B cell (primary cell): ENCODE measurements around the gene MYMK. TPM values are rescaled to one million over a fixed set of nuclear protein-coding genes. Genes with fewer than 3 reads are reported as not detected.

Experiments
- ATAC-seq: fragments of 200-7000 bp; cut with Tn5 transposase; one replicate; pipeline ENCODE4 v1.10.0; 2021; ENCODE audit warnings: low read depth, mild to moderate bottlenecking, moderate number of reproducible peaks, moderate library complexity
- CTCF ChIA-PET: fragments of 350-600 bp; sonication (Branson Sonifier 250); formaldehyde crosslinking; loops from one replicate; lab custom pipeline; 2021; ENCODE audit warnings: antibody characterized with exemption, inconsistent platforms; lab: Charles Lee
- POLR2A ChIA-PET: fragments of 350-600 bp; sonication (Branson Sonifier 250); formaldehyde crosslinking; loops from one replicate; lab custom pipeline; 2021; ENCODE audit warnings: antibody characterized with exemption; lab: Charles Lee
- DNase-seq: peaks from one replicate; pipeline ENCODE4 v3.0.0; 2013
- H2AFZ ChIP-seq: 2 replicates; pipeline ENCODE4 v1.6.1; 2012; ENCODE audit warnings: mild to moderate bottlenecking, low read depth, low read length; ENCODE audit not compliant: insufficient read depth, poor library complexity, severe bottlenecking
- H3K27ac ChIP-seq, 2 donors: 1 replicate in 1 of 2; 2 replicates in 1 of 2; pipeline ENCODE4 v1.5.1; 2012 to 2013; ENCODE audit warnings: low read length in 2 of 2, mild to moderate bottlenecking in 2 of 2, moderate library complexity in 1 of 2
- H3K27me3 ChIP-seq, 4 experiments: fragments of 200-600 bp in 1 of 4; sonication (generic) in 1 of 4; replicated peaks in 1 of 4; 1 replicate in 2 of 4; 2 replicates in 2 of 4; pipeline versions ENCODE4 v1.6.1 to v1.7.0; 2013 to 2016; ENCODE audit warnings: low read length in 3 of 4, mild to moderate bottlenecking in 2 of 4, mixed read lengths in 1 of 4, moderate library complexity in 1 of 4; ENCODE audit not compliant: insufficient read depth in 4 of 4, control insufficient read depth in 3 of 4; ENCODE audit errors: control extremely low read depth in 1 of 4
- H3K36me3 ChIP-seq, 2 experiments: replicated peaks in 1 of 2; 1 replicate in 1 of 2; 2 replicates in 1 of 2; pipeline versions ENCODE4 v1.6.1 to v1.7.1; 2013; ENCODE audit warnings: low read length in 1 of 2; ENCODE audit not compliant: insufficient read depth in 2 of 2, control insufficient read depth in 1 of 2; ENCODE audit errors: control extremely low read depth in 1 of 2, extremely low read depth in 1 of 2
- H3K4me1 ChIP-seq, 2 donors: fragments of 200-600 bp in 1 of 2; sonication (generic) in 1 of 2; 1 replicate in 1 of 2; 2 replicates in 1 of 2; pipeline versions ENCODE4 v1.5.1 to v1.6.1; 2013 to 2017; ENCODE audit warnings: low read length in 2 of 2; ENCODE audit not compliant: control insufficient read depth in 2 of 2, insufficient read depth in 2 of 2
- H3K4me2 ChIP-seq: replicated peaks from 2 replicates; pipeline ENCODE3; 2012; ENCODE audit warnings: mild to moderate bottlenecking, low read depth, low read length; ENCODE audit not compliant: poor library complexity, severe bottlenecking
- H3K4me3 ChIP-seq, 5 experiments: fragments of 200-600 bp in 1 of 5; sonication (generic) in 1 of 5; 1 replicate in 3 of 5; 2 replicates in 2 of 5; pipeline versions ENCODE4 v1.5.1 to v1.7.0; 2011 to 2016; ENCODE audit warnings: low read length in 4 of 5, mild to moderate bottlenecking in 4 of 5, low read depth in 2 of 5, control low read depth in 1 of 5, moderate library complexity in 1 of 5; ENCODE audit not compliant: insufficient read depth in 1 of 5; ENCODE audit errors: control extremely low read depth in 1 of 5, extremely low read depth in 1 of 5
- H3K79me2 ChIP-seq: fragments of 200-600 bp; sonication (generic); one replicate; pipeline ENCODE4 v1.6.0; 2016; ENCODE audit warnings: low read length; ENCODE audit not compliant: control insufficient read depth, insufficient read depth
- H3K9ac ChIP-seq: fragments of 200-600 bp; sonication (generic); 2 replicates; pipeline ENCODE4 v1.6.1; 2017; ENCODE audit warnings: mild to moderate bottlenecking, low read length, moderate library complexity
- H3K9me3 ChIP-seq, 3 donors: one replicate each; pipeline versions ENCODE4 v1.6.1 to v1.7.1; 2013; ENCODE audit warnings: low read length in 2 of 3; ENCODE audit not compliant: control insufficient read depth in 2 of 3, insufficient read depth in 1 of 3; ENCODE audit errors: control extremely low read depth in 1 of 3
- H4K20me1 ChIP-seq: 2 replicates; pipeline ENCODE4 v1.6.0; 2012; ENCODE audit warnings: mild to moderate bottlenecking, low read length; ENCODE audit not compliant: insufficient read depth, control insufficient read depth, poor library complexity, severe bottlenecking
- H3K27ac Mint-ChIP-seq: one replicate; pipeline ENCODE4 v1.8.0; 2021; ENCODE audit warnings: mixed read lengths
- H3K27me3 Mint-ChIP-seq: one replicate; pipeline ENCODE4 v1.8.0; 2021; ENCODE audit warnings: mixed read lengths
- H3K4me1 Mint-ChIP-seq: one replicate; pipeline ENCODE4 v1.8.0; 2021; ENCODE audit warnings: mixed read lengths
- H3K4me3 Mint-ChIP-seq: one replicate; pipeline ENCODE4 v1.8.0; 2021; ENCODE audit warnings: mixed read lengths
- H3K9me3 Mint-ChIP-seq: one replicate; pipeline ENCODE4 v1.8.0; 2022; ENCODE audit warnings: mixed read lengths; ENCODE audit not compliant: insufficient read depth
- CTCF ChIP-seq: fragments of 200-600 bp; IDR thresholded peaks from one replicate; pipeline ENCODE4 v1.8.0; 2022; ENCODE audit warnings: antibody characterized with exemption, mild to moderate bottlenecking
- EZH2 ChIP-seq: IDR thresholded peaks from 2 replicates; pipeline ENCODE4 v1.6.1; 2012; ENCODE audit warnings: borderline replicate concordance, low read depth, mild to moderate bottlenecking, moderate library complexity, low read length; ENCODE audit not compliant: insufficient read depth, poor library complexity, severe bottlenecking
- WGBS: methylation state at CpG from one replicate; pipeline ENCODE4 v1.1.5; 2013; ENCODE audit warnings: missing lambda C conversion rate; ENCODE audit not compliant: insufficient coverage; 5-methylcytosine and 5-hydroxymethylcytosine counted together
- intact Hi-C: fragments of 100-400 bp; cut with micrococcal nuclease; formaldehyde crosslinking; loops from one replicate; pipeline ENCODE4 v1.10.0; 2022
- polyA plus RNA-seq: library from polyadenylated mRNA; depleted of rRNA; stranded (reverse); fragments of >200 nt; gene quantifications from 2 replicates; pipeline ENCODE4 v1.2.3, GENCODE V29; 2012
- total RNA-seq, 2 donors: library from RNA; stranded (reverse); fragments of 120-200 nt in 1 of 2; gene quantifications; 1 replicate in 1 of 2; 2 replicates in 1 of 2; pipeline versions ENCODE4 v1.2.3 to v1.2.4, GENCODE V29; 2013 to 2022

MYMK gene
- total and polyA plus RNA-seq, 2 donors (not counting 1 experiment from before 2014, with no cell fraction given) = not detected

GRCh38 chr9:133536536-133536935 lies 11.8 kb upstream of the MYMK start:
- intact Hi-C loops = no loop called here
- Histone ChIP-seq H3K27ac (no peak overlapping the region), H3K4me2 (no peak overlapping the region), H3K9me3 (peaks cover 0 to 3% (median 0%) of the 10 kb centered on the region in 3 donors), H2AFZ (no peak overlapping the region), H3K27me3 (peaks cover 0 to 57% (median 16%) of the 10 kb centered on the region in 4 experiments), H3K9ac (no peak overlapping the region), H3K4me1 (peaks cover 21 to 30% of the 10 kb centered on the region in 2 donors), H3K4me3 (no peak overlapping the region), H3K36me3 (no peaks in the 10 kb centered on the region), H3K79me2 (no peaks in the 10 kb centered on the region), H4K20me1 (no peaks in the 10 kb centered on the region)
- no peak overlapping the region for H3K27ac Mint-ChIP-seq
- DNase-seq (no peak), ATAC-seq (no peak)
- no peaks in the 10 kb centered on the region for H3K9me3 Mint-ChIP-seq
- H3K4me1 Mint-ChIP-seq = peaks cover 28% of the 10 kb centered on the region
- POLR2A ChIA-PET = no interaction called here
- TF ChIP-seq CTCF (no peak), EZH2 (no peak)
- CTCF ChIA-PET = no interaction called here
- 94% methylated on average over 9 of the region's 9 CpGs for WGBS
- H3K4me3 Mint-ChIP-seq = no peak overlapping the region
- peaks cover 34% of the 10 kb centered on the region for H3K27me3 Mint-ChIP-seq

- TF ChIP-seq CTCF (no peak), EZH2 (no peak)
- H3K4me3 Mint-ChIP-seq = no peak overlapping the region
- 96% methylated on average over 11 of the region's 11 CpGs for WGBS
- H3K9me3 Mint-ChIP-seq = no peaks in the 10 kb centered on the region
- peaks cover 34% of the 10 kb centered on the region for H3K27me3 Mint-ChIP-seq
- H3K27ac Mint-ChIP-seq = no peak overlapping the region
- Histone ChIP-seq H3K4me3 (no peak overlapping the region), H3K79me2 (no peaks in the 10 kb centered on the region), H2AFZ (no peak overlapping the region), H4K20me1 (no peaks in the 10 kb centered on the region), H3K9me3 (peaks cover 0 to 3% (median 0%) of the 10 kb centered on the region in 3 donors), H3K36me3 (no peaks in the 10 kb centered on the region), H3K27me3 (peaks cover 0 to 59% (median 16%) of the 10 kb centered on the region in 4 experiments), H3K4me2 (no peak overlapping the region), H3K4me1 (peaks cover 21 to 30% of the 10 kb centered on the region in 2 donors), H3K9ac (no peak overlapping the region), H3K27ac (no peak overlapping the region)
- DNase-seq = no peak
- peaks cover 28% of the 10 kb centered on the region for H3K4me1 Mint-ChIP-seq
- intact Hi-C loops = no loop called here
- no peak for ATAC-seq
- CTCF ChIA-PET = no interaction called here
- POLR2A ChIA-PET = no interaction called here
Measured at GRCh38 chr9:133536080-133536479, 11.3 kb upstream of the MYMK start.
